NCI-H187 (cell line): Measurements from ENCODE around the gene MPG.
"Not testable (repeated sequence)": the region's sequence is repeated elsewhere in the genome, so short reads cannot be mapped to it uniquely, and the experiment has no call there.

Experiments
- DNase-seq, 2 experiments: peaks; one replicate each; lab custom pipeline; 2025; lab: John Stamatoyannopoulos, UW

Gene MPG

DNA sequence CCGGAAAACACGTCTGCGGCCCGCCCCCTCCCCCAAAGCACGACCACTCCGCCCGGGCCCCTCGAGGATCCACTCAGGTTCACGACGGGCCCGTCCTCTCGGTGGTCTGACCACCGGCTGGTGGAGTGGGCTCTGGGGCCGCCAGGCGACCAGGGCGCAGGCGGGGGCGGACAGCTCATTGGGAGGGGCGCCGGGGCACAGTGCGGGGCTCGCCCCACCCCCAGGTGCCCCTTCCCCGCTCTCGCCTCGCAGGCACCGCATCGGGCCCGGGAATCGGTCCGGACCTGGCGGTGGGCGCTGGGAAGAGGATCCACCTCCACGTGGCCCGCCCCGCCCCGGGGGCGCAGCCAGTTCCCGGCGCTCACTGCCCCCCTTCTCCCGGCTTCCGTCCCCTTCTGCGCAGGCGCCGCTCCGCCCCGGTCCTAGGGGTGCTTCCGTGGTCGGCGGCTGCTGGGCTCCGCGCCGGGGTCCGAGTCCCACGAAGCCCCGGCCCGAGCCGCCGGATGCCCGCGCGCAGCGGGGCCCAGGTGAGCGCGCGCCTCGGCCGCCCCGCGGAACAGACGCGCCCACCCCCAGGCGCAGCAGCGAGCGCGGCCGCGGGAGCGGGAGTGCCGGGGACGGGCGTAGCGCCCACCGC lies at the start of gene MPG:
Gene MPG (plus strand): TSS at position 419 of the 637 bp plus-strand sequence. CDS start 85 bp downstream, at position 504.
- peak; percentile 58 to 86 for DNase-seq

GRCh38 chr16:30627-31026 lies 47.4 kb upstream of the MPG start:
- not testable (repeated sequence) for DNase-seq

- DNase-seq, result not testable (repeated sequence)
These were observed 44.7 kb upstream of the MPG start for GRCh38 chr16:33154-33876.

DNA sequence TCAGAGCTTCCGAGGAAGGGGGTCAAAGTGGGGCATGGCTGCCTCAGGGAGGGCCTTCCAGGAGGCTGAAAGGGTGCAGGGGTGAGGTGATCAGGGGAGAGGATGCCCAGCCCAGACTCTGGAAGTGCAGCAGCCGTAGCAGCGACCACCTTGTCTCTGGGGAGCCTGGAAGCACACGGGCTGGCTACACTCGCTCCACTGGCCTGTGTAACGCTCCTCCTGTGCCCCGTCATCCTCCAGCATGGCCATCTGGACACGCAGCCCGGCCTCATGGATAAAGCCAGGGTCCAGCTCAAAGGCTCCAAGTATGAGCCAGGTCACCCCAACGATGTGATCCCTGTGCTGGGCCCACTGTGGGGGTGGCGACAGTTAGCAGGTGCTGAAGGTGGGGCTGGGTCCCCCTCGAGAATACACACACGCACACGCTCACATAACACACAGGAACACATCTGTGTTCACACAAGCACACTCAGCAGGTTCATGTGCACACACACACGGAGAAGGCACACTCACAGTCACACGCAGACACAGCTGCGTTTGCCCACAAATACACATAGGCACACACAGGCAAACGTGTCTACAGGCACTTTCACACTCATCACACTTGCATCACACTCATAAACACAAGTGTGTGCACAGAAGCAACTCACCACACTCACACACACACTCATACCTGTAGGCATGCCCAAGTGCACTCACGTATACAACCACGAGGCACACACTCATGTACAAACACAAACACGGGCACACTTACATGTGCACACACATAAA lies 44.0 kb upstream of the MPG start:
- DNase-seq, result no peak

DNA sequence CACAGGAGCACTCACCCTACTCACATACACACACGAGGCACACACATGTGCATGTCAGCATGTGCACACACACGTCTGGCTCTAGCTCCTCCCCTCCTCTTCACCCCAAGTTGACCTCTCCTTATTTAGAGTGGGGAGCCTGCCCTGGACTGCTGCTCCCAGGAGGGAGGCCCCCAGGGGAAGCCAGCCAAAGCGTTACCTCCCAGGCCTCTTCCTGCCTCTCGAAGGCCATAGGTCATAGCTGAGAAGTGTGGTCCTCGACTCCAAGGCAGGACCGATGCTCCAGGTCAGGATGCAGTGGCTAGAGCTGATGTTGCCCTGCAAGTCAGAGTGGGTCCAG lies 43.4 kb upstream of the MPG start:
- DNase-seq, result no peak

DNA sequence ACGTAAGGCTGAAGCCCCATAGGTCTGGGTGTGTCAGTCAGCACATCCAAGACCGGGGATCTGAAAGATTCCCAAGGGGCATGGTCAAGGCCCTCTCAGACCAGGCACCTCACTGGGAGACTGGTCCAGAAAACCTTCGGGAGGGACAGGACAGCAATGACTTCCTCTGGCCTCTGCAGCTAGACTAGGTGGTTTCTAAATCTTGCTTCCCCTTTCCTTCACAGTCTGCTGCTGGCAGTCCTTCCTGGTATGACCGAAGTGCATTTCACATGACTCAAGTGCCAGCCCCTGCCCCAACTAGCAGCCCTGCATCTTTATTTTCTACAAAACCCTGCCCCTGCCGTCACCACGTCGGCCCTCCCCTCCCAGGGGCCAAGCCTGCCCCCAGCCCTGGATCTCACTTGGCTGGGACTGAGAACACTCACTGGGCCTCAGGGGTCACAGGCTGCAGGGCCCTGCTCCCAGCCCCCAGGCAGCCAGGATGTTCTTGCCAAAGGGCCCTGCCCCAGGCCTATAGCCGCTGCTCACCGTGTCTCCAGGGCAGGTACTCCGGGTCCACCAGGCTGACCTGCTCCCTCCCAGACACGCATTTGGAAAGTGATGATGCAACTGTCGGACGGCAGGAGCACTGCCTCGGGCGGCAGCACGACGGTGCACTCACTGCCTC lies 42.9 kb upstream of the MPG start:
- DNase-seq, result no peak

GRCh38 chr16:35678-36305 lies 42.2 kb upstream of the MPG start:
- no peak for DNase-seq

- DNase-seq, result no peak
These were observed 41.6 kb upstream of the MPG start for GRCh38 chr16:36336-36984.

GRCh38 chr16:37511-37910 lies 40.5 kb upstream of the MPG start:
- DNase-seq, result no peak

- not testable (repeated sequence) for DNase-seq
These were observed 39.8 kb upstream of the MPG start for GRCh38 chr16:38206-38605.

DNA sequence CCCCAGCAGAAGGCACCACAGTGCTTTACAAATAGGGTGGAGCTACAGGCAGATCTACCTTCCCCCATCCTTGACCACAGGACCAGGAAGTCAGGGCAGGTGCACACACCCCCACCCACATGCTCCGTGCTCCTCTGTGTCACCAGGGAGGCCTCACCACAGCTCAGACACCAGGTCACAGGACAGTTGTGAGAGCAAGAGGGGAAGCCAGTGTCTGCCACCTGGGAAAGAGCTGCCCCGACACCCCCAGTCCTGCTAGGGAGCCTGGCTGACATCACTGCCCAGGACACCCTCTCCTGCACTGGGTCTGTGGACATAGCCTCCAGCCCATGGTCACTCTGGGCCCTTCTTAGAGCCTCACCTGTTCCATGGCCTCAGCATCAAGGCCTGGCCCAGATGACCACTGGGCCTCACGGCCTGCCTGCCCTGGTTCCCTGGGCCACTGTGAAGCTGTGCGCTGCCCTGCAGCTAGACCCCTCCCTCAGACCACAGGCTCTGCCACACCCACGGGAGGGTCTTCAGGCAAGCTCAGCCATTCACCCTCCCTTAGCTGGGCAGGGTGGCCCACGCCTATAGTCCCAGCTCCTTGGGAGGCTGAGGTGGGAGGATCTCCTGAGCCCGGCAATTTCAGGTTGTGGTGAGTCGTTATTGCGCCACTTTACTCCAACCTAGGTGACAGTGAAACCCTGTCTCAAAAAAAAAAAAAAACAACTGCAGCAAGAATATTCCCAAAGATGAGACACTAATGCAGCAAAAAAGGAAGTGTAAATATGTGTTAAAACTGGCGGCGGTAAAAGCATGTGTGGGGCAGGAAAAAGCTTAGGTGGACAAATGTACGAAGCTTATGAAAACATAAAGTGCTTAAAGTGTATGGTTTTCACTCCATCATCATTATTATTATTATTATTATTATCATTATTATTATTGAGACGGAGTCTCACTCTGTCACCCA lies 38.8 kb upstream of the MPG start:
- no peak for DNase-seq

GRCh38 chr16:41439-42068 lies 36.5 kb upstream of the MPG start:
- no peak for DNase-seq

DNA sequence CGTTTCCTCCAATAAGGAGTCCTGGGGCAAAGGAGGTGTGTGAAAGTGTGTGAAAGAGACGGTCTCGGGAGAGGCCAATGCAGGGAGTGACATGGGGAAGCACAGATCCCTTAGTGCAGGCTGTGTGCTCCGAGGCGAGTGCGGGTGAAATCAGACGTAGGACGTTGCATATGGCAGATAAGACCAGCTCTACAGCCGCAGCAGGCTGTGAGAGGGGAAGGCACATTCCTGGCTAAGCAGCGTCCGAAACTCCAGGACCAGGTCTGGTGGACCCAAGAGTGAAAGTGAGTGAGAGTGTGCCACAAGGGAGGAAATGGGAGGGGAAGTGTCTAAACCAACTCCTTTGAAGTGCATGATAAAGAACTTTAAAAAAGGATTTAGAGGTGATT lies 36.0 kb upstream of the MPG start:
- no peak for DNase-seq

DNA sequence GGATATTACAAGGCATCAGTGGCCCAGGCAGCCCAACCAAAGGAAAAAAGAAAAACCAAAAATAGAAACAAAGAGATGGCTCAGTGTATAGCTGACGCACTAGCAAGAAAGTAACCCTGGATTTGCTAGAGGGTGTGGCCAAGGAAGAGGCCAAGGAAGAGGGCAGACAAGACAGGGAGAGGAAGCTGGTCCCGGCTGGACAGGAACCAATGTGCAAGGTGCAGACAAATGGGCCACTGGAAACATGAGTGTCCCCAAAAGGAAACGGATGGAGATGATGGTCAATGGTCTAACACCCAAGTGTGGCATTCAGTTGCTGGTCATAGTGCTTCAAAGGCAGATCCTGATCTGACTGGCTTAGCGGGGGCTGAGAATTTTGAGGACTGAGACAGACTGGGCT lies 35.3 kb upstream of the MPG start:
- DNase-seq, result no peak

DNA sequence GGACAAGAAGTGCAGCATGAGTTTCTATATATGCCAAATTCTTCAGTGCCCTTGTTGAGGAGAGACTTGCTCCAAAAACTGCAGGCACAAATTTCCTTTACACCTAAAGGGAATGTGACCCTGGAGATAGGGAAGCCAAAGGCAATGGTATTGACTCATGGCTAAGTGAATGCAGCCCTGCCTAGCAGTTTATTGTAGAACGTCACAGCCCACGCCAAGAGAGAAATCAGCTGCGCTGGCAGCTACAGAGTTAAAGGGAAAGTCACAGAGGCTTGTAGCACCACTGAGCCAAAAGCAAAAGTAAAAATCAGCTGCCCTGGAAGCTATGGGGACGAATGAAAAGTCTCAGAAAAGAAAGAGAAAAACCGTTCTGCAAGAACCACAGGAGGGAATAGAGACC lies 34.7 kb upstream of the MPG start:
- no peak for DNase-seq

DNA sequence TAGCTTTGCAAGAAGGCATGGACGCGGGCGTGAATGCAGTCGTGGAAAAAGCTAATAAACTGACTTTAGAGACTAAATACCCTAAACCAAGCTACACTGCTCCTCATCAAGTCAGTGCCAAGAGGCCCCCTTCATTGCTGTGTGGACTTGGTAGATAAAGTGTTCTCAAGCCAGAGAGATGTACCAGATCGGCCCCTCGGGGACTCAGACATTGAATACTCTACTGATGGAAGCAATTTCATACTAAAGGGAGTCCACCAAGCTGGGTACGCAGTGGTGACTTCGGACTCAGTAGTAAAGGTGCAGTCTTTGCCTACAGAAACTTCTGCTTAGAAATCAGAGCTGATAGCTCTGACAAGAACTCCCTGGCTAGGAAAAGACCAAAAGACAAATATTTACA lies 33.4 kb upstream of the MPG start:
- no peak for DNase-seq

- no peak for DNase-seq
These were observed 32.6 kb upstream of the MPG start for GRCh38 chr16:45454-45853.

GRCh38 chr16:46510-46909 lies 31.5 kb upstream of the MPG start:
- not testable (repeated sequence) for DNase-seq

DNA sequence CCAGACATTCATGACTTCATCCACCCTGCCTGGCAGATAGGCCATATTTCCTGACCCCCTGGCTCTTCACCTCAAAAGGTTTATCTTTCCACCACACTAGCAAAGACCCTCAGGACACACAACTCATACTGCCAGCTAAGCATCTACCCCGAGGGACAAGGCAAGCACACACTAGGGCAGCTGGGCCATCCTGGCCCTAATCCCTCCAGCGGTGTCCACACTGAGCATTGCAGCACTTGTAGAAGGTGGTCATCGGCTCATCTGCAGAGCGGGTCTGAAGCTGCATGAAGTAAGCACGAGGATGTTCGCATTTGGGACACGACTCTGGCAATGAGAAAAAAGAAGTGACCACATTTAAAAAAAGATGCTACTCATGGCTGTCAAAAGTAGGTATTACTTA lies 30.8 kb upstream of the MPG start:
- no peak for DNase-seq
